IMR-90 (cell line): ENCODE data around the gene IRAK2. TPM values are rescaled to one million over a fixed set of nuclear protein-coding genes. Genes with fewer than 3 reads are reported as not detected.

ENCODE experiments used
- CEBPB ChIP-seq: IDR thresholded peaks from 2 replicates; pipeline ENCODE4 v1.6.1; 2012; ENCODE audit warnings: low read depth, low read length, improper control_type of control experiment
- NFE2L2 ChIP-seq: fragments of 150-350 bp; IDR thresholded peaks from 2 replicates; pipeline ENCODE4 v1.6.1; 2016; ENCODE audit warnings: low read depth, mild to moderate bottlenecking, low read length
- RFX5 ChIP-seq: IDR thresholded peaks from 2 replicates; pipeline ENCODE4 v1.8.0; 2012; ENCODE audit warnings: low read depth, mild to moderate bottlenecking, low read length, moderate library complexity
- polyA plus RNA-seq, 3 experiments: library from polyadenylated mRNA; depleted of rRNA; stranded (reverse); fragments of >200 nt; gene quantifications; 2 replicates each; pipeline ENCODE4 v1.2.3, GENCODE V29; 2012; ENCODE audit warnings: low replicate concordance in 1 of 3
- total RNA-seq: library from RNA; depleted of rRNA; stranded (reverse); fragments of >200 nt; gene quantifications from 2 replicates; pipeline ENCODE4 v1.2.3, GENCODE V29; 2012

IRAK2 gene
- total and polyA plus RNA-seq, 2 of the 4 experiments (the other 2 are of a cell fraction) = 6.9 to 8.1 TPM

DNA sequence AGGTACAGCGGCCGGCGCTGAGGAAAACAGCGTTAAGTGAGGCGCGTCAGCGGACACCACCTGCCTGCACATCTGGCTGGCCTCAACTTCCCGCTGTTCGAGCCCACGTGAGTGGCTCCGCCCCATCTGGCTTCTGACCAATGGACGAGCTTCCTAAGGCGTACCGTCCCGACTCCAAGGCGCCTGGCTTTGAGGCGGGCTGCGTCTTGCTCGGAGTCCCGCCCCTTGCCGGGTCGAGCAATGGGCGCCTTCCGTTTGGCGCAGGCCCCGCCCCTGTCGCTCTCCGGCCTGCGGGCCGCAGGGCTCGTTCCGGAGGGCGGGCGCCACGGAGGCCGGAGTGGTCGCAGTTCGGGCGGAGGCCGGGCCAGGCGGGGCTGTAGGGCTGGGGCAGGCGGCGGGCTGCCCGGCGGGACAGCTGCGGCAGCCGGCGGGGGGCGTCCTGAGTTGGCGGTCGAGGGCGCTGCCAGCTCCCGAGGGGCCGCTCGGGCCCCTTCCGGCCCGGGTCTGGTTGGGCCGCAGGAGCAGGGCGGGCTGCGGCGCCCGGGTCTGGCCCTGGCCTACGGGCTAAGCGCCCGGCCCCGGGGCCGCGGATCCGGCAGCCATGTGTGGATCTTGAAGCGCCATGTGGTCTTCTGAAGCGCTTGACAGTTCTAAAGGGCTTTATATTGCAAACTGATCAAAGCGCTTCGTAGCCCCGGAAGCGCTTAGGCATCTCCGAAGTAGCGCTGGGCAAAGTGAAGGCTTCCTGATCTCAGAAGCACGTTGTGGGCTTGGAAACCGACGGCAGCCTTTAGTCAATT lies 83.7 kb downstream of the IRAK2 start, which contains the start of gene TATDN2 (continued):
- TF ChIP-seq CEBPB (no peak), NFE2L2 (no peak), RFX5 (no peak)
